ENCODE results near the gene PTP4A1.

PTP4A1 gene

GRCh38 chr6:63558278-63558677 is 14.0 kb upstream of the PTP4A1 start:
- DNase-seq, result no peak

- peak; percentile 35 for DNase-seq
These were observed 11.4 kb upstream of the PTP4A1 start for GRCh38 chr6:63560801-63561287.

GRCh38 chr6:63561288-63561687 is 11.0 kb upstream of the PTP4A1 start:
- no peak for DNase-seq

GRCh38 chr6:63563235-63563634 is 9.0 kb upstream of the PTP4A1 start:
- no peak for DNase-seq

GRCh38 chr6:63565058-63565726 is 7.1 kb upstream of the PTP4A1 start:
- peak; percentile 72 for DNase-seq

GRCh38 chr6:63565727-63566596 is 6.3 kb upstream of the PTP4A1 start:
- DNase-seq, result no peak

GRCh38 chr6:63567966-63568365 is 4.3 kb upstream of the PTP4A1 start:
- no peak for DNase-seq

GRCh38 chr6:63571361-63572043 is 778 bp upstream of the PTP4A1 start:
- peak; percentile 95 for DNase-seq

GRCh38 chr6:63572747-63573075 is 431 bp downstream of the PTP4A1 start:
- DNase-seq, result no peak

GRCh38 chr6:63573076-63573898 is 1.0 kb downstream of the PTP4A1 start:
- peak; percentile 92 for DNase-seq

GRCh38 chr6:63573899-63574553 is 1.7 kb downstream of the PTP4A1 start:
- DNase-seq, result peak; percentile 83

GRCh38 chr6:63574554-63574900 is 2.2 kb downstream of the PTP4A1 start:
- no peak for DNase-seq

- no peak for DNase-seq
These were observed 4.0 kb downstream of the PTP4A1 start for GRCh38 chr6:63576147-63576772.

GRCh38 chr6:63576985-63577712 is 4.9 kb downstream of the PTP4A1 start:
- no peak for DNase-seq

GRCh38 chr6:63578757-63579156 is 6.5 kb downstream of the PTP4A1 start:
- no peak for DNase-seq

GRCh38 chr6:63579937-63580703 is 7.8 kb downstream of the PTP4A1 start:
- peak; percentile 17 for DNase-seq

GRCh38 chr6:63580704-63580961 is 8.4 kb downstream of the PTP4A1 start:
- no peak for DNase-seq

GRCh38 chr6:63581355-63582013 is 9.2 kb downstream of the PTP4A1 start:
- DNase-seq, result no peak

- peak; percentile 32 for DNase-seq
These were observed 10.4 kb downstream of the PTP4A1 start for GRCh38 chr6:63582579-63583231.

GRCh38 chr6:63584125-63584514 is 11.8 kb downstream of the PTP4A1 start:
- no peak for DNase-seq

All from DMS53 (cell line).